ENCODE measurements around the gene USP43.

The USP43 gene

GRCh38 chr17:9729735-9730420 is 84.6 kb downstream of the USP43 start:
- Histone ChIP-seq H3K4me3 (ENCODE audit: insufficient read length, low read depth) (no peak overlapping the region), H3K4me1 (ENCODE audit: insufficient read depth, insufficient read length) (no peaks in the 10 kb centered on the region), H3K9me3 (ENCODE audit: insufficient read depth, low read length) (peaks cover 14% of the 10 kb centered on the region; the same call in 1 of the 2 replicates), H3K9ac (ENCODE audit: insufficient read length, low read depth) (no peak overlapping the region), H3K36me3 (ENCODE audit: insufficient read depth, insufficient read length, low read length) (peaks cover 2% of the 10 kb centered on the region), H3K27me3 (ENCODE audit: insufficient read depth, insufficient read length) (no peaks in the 10 kb centered on the region)
- DNase-seq (ENCODE audit: low read depth, low spot score) = no peak
- TF ChIP-seq YY1 (IDR thresholded peaks at IDR 0.05; ENCODE audit: insufficient read depth, insufficient read length) (no peak), SUZ12 (IDR thresholded peaks at IDR 0.05; ENCODE audit: extremely low read depth, insufficient read depth, insufficient read length) (no peak), ZNF274 (IDR thresholded peaks at IDR 0.05; ENCODE audit: low read depth, low read length) (no peak)

- no peaks in the 10 kb centered on the region for H3K27me3 ChIP-seq (ENCODE audit: insufficient read depth, insufficient read length)
- no peaks in the 10 kb centered on the region for H3K36me3 ChIP-seq (ENCODE audit: insufficient read depth, insufficient read length, low read length)
- no peak overlapping the region for H3K9ac ChIP-seq (ENCODE audit: insufficient read length, low read depth)
- no peaks in the 10 kb centered on the region for H3K4me1 ChIP-seq (ENCODE audit: insufficient read depth, insufficient read length)
- H3K4me3 ChIP-seq (ENCODE audit: insufficient read length, low read depth) = no peak overlapping the region
- no peak for DNase-seq (ENCODE audit: low read depth, low spot score)
- no peak for TF ChIP-seq YY1 (IDR thresholded peaks at IDR 0.05; ENCODE audit: insufficient read depth, insufficient read length)
- TF ChIP-seq ZNF274 (IDR thresholded peaks at IDR 0.05; ENCODE audit: low read depth, low read length) = no peak
- no peak for TF ChIP-seq SUZ12 (IDR thresholded peaks at IDR 0.05; ENCODE audit: extremely low read depth, insufficient read depth, insufficient read length)
- H3K9me3 ChIP-seq (ENCODE audit: insufficient read depth, low read length) = no peaks in the 10 kb centered on the region
Measured at GRCh38 chr17:9750524-9750923, 105.2 kb downstream of the USP43 start.

- Histone ChIP-seq H3K4me3 (ENCODE audit: insufficient read length, low read depth) (no peak overlapping the region), H3K4me1 (ENCODE audit: insufficient read depth, insufficient read length) (no peaks in the 10 kb centered on the region), H3K9me3 (ENCODE audit: insufficient read depth, low read length) (no peaks in the 10 kb centered on the region), H3K27me3 (ENCODE audit: insufficient read depth, insufficient read length) (no peaks in the 10 kb centered on the region), H3K9ac (ENCODE audit: insufficient read length, low read depth) (no peak overlapping the region), H3K36me3 (ENCODE audit: insufficient read depth, insufficient read length, low read length) (no peaks in the 10 kb centered on the region)
- no peak for DNase-seq (ENCODE audit: low read depth, low spot score)
- no peak for TF ChIP-seq ZNF274 (IDR thresholded peaks at IDR 0.05; ENCODE audit: low read depth, low read length)
Measured at GRCh38 chr17:9755083-9755482, 109.8 kb downstream of the USP43 start.

GRCh38 chr17:9760266-9760665 is 114.9 kb downstream of the USP43 start:
- no peaks in the 10 kb centered on the region for H3K27me3 ChIP-seq (ENCODE audit: insufficient read depth, insufficient read length)
- DNase-seq (ENCODE audit: low read depth, low spot score) = no peak
- no peaks in the 10 kb centered on the region for H3K9me3 ChIP-seq (ENCODE audit: insufficient read depth, low read length)
- H3K36me3 ChIP-seq (ENCODE audit: insufficient read depth, insufficient read length, low read length) = no peaks in the 10 kb centered on the region
- H3K4me3 ChIP-seq (ENCODE audit: insufficient read length, low read depth) = no peak overlapping the region
- no peaks in the 10 kb centered on the region for H3K4me1 ChIP-seq (ENCODE audit: insufficient read depth, insufficient read length)
- no peak for TF ChIP-seq ZNF274 (IDR thresholded peaks at IDR 0.05; ENCODE audit: low read depth, low read length)
- no peak for TF ChIP-seq SUZ12 (IDR thresholded peaks at IDR 0.05; ENCODE audit: extremely low read depth, insufficient read depth, insufficient read length)
- TF ChIP-seq YY1 (IDR thresholded peaks at IDR 0.05; ENCODE audit: insufficient read depth, insufficient read length) = no peak
- H3K9ac ChIP-seq (ENCODE audit: insufficient read length, low read depth) = no peak overlapping the region

GRCh38 chr17:9763643-9764042 is 118.3 kb downstream of the USP43 start:
- Histone ChIP-seq H3K9me3 (ENCODE audit: insufficient read depth, low read length) (no peaks in the 10 kb centered on the region), H3K4me1 (ENCODE audit: insufficient read depth, insufficient read length) (no peaks in the 10 kb centered on the region), H3K9ac (ENCODE audit: insufficient read length, low read depth) (no peak overlapping the region), H3K4me3 (ENCODE audit: insufficient read length, low read depth) (no peak overlapping the region), H3K27me3 (ENCODE audit: insufficient read depth, insufficient read length) (no peaks in the 10 kb centered on the region), H3K36me3 (ENCODE audit: insufficient read depth, insufficient read length, low read length) (no peaks in the 10 kb centered on the region)
- no peak for DNase-seq (ENCODE audit: low read depth, low spot score)
- TF ChIP-seq SUZ12 (IDR thresholded peaks at IDR 0.05; ENCODE audit: extremely low read depth, insufficient read depth, insufficient read length) (no peak), ZNF274 (IDR thresholded peaks at IDR 0.05; ENCODE audit: low read depth, low read length) (no peak), YY1 (IDR thresholded peaks at IDR 0.05; ENCODE audit: insufficient read depth, insufficient read length) (no peak)

- Histone ChIP-seq H3K36me3 (ENCODE audit: insufficient read depth, insufficient read length, low read length) (no peaks in the 10 kb centered on the region), H3K4me3 (ENCODE audit: insufficient read length, low read depth) (no peak overlapping the region), H3K4me1 (ENCODE audit: insufficient read depth, insufficient read length) (no peaks in the 10 kb centered on the region), H3K9me3 (ENCODE audit: insufficient read depth, low read length) (no peaks in the 10 kb centered on the region), H3K27me3 (ENCODE audit: insufficient read depth, insufficient read length) (no peaks in the 10 kb centered on the region), H3K9ac (ENCODE audit: insufficient read length, low read depth) (no peak overlapping the region)
- TF ChIP-seq ZNF274 (IDR thresholded peaks at IDR 0.05; ENCODE audit: low read depth, low read length) (no peak), YY1 (IDR thresholded peaks at IDR 0.05; ENCODE audit: insufficient read depth, insufficient read length) (no peak), SUZ12 (IDR thresholded peaks at IDR 0.05; ENCODE audit: extremely low read depth, insufficient read depth, insufficient read length) (no peak)
- no peak for DNase-seq (ENCODE audit: low read depth, low spot score)
Measured at GRCh38 chr17:9765322-9765721, 120.0 kb downstream of the USP43 start.

GRCh38 chr17:9766970-9767369 is 121.7 kb downstream of the USP43 start:
- Histone ChIP-seq H3K9ac (ENCODE audit: insufficient read length, low read depth) (no peak overlapping the region), H3K27me3 (ENCODE audit: insufficient read depth, insufficient read length) (no peaks in the 10 kb centered on the region), H3K9me3 (ENCODE audit: insufficient read depth, low read length) (no peaks in the 10 kb centered on the region), H3K36me3 (ENCODE audit: insufficient read depth, insufficient read length, low read length) (no peaks in the 10 kb centered on the region), H3K4me3 (ENCODE audit: insufficient read length, low read depth) (no peak overlapping the region), H3K4me1 (ENCODE audit: insufficient read depth, insufficient read length) (peaks cover 3% of the 10 kb centered on the region)
- no peak for DNase-seq (ENCODE audit: low read depth, low spot score)
- no peak for TF ChIP-seq ZNF274 (IDR thresholded peaks at IDR 0.05; ENCODE audit: low read depth, low read length)
- no peak for TF ChIP-seq YY1 (IDR thresholded peaks at IDR 0.05; ENCODE audit: insufficient read depth, insufficient read length)
- no peak for TF ChIP-seq SUZ12 (IDR thresholded peaks at IDR 0.05; ENCODE audit: extremely low read depth, insufficient read depth, insufficient read length)
